DND-41 (cell line): ENCODE results near the gene PASK.

Experiments
- CTCF ChIP-seq: IDR thresholded peaks from 2 replicates; pipeline ENCODE4 v1.5.1; 2012; ENCODE audit warnings: borderline replicate concordance, low read length, moderate library complexity, mild to moderate bottlenecking; ENCODE audit not compliant: poor library complexity, severe bottlenecking; ENCODE audit errors: extremely low read depth
- EZH2 ChIP-seq: IDR thresholded peaks from 3 replicates; pipeline ENCODE4 v1.6.1; 2012; ENCODE audit warnings: borderline replicate concordance, low read depth, mild to moderate bottlenecking, moderate library complexity, low read length, inconsistent platforms; ENCODE audit not compliant: severe bottlenecking

GRCh38 chr2:241081190-241081642, 68.1 kb downstream of the PASK start:
- no peak for TF ChIP-seq CTCF
- TF ChIP-seq EZH2, result no peak
